Measurements from ENCODE around the gene TNFRSF12A. TPM values are rescaled to one million over a fixed set of nuclear protein-coding genes. Genes with fewer than 3 reads are reported as not detected.

The TNFRSF12A gene
- total RNA-seq, result 10 to 100 TPM; 12.6 to 76.2 (median 24.0) TPM

DNA sequence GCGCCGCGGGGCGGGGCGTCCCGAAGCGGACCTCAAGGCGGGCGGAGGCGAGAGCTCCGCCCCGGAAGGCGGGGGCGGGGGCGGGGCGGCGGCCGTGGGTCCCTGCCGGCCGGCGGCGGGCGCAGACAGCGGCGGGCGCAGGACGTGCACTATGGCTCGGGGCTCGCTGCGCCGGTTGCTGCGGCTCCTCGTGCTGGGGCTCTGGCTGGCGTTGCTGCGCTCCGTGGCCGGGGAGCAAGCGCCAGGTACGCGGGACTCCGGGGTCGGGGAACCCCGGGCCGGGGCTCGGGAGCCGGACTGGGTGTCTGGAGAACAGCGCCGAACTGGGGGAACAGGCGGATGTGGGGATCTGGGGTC is at the start of gene TNFRSF12A:
Gene TNFRSF12A, plus strand, starts transcription at position 122 of the 357 bp plus-strand sequence. Its CDS starts 30 bp downstream, at position 152.
- Histone ChIP-seq H3K4me1 (peaks cover 0 to 18% of the 10 kb centered on the region in 2 donors), H3K36me3 (no peaks in the 10 kb centered on the region), H3K9me3 (no peaks in the 10 kb centered on the region), H3K4me3 (peak within 1 kb of the TSS; percentile 51 to 78), H3K27me3 (peaks cover 9 to 12% of the 10 kb centered on the region in 2 donors), H3K27ac (peak within 1 kb of the TSS; percentile 94 to 95)
- TF ChIP-seq POLR2A (IDR thresholded peaks at IDR 0.05) (peak; percentile 76 to 90), CTCF (IDR thresholded peaks at IDR 0.05) (peak in 2 of 4 experiments; percentile 19 to 28)
- intact Hi-C loops (cut with DNase I; ENCODE audit: low total_unique reads), result no loop called here
- DNase-seq, result peak; percentile 68 to 80

- H3K4me3 ChIP-seq, result no peak overlapping the region
- no peak overlapping the region for H3K27ac ChIP-seq
- H3K36me3 ChIP-seq, result no peaks in the 10 kb centered on the region
- H3K27me3 ChIP-seq, result peaks cover 9 to 13% of the 10 kb centered on the region in 2 donors
- H3K9me3 ChIP-seq, result no peaks in the 10 kb centered on the region
- intact Hi-C loops (cut with DNase I; ENCODE audit: low total_unique reads), result no loop called here
- DNase-seq, result no peak
- TF ChIP-seq CTCF (IDR thresholded peaks at IDR 0.05) (no peak), POLR2A (IDR thresholded peaks at IDR 0.05) (no peak)
- H3K4me1 ChIP-seq, result peaks cover 0 to 23% of the 10 kb centered on the region in 2 donors
Observed at GRCh38 chr16:2970563-2970962, 49.6 kb upstream of the TNFRSF12A start.

DNA sequence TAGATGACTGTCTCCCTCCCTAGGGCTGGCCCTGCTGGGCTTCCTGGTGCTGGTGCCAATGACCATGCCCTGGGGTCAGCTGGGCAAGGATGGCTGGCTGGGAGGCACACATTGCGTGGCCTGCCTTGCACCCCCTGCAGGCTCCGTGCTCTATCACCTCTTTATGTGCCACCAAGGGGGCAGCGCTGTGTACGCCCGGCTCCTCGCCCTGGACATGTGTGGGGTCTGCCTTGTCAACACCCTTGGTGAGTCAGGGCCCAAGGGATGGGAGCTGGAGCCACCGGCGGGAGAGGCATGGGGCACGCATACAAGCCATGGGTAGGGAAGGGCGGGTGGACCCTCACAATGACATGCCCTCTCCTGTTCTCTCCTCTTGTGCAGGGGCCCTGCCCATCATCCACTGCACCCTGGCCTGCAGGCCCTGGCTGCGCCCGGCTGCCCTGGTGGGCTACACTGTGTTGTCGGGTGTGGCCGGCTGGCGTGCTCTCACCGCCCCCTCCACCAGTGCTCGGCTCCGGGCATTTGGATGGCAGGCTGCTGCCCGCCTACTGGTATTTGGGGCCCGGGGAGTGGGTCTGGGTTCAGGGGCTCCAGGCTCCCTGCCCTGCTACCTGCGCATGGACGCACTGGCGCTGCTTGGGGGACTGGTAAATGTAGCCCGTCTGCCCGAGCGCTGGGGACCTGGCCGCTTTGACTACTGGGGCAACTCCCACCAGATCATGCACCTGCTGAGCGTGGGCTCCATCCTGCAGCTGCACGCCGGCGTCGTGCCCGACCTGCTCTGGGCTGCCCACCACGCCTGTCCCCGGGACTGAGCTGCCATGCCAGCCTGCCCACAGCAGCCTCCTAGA is 48.8 kb upstream of the TNFRSF12A start:
- no peak overlapping the region for H3K4me3 ChIP-seq
- intact Hi-C loops (cut with DNase I; ENCODE audit: low total_unique reads), result no loop called here
- no peaks in the 10 kb centered on the region for H3K36me3 ChIP-seq
- TF ChIP-seq POLR2A (IDR thresholded peaks at IDR 0.05), result no peak
- TF ChIP-seq CTCF (IDR thresholded peaks at IDR 0.05), result no peak
- H3K27ac ChIP-seq, result no peak overlapping the region
- H3K27me3 ChIP-seq, result peaks cover 4 to 13% of the 10 kb centered on the region in 2 donors
- H3K9me3 ChIP-seq, result no peaks in the 10 kb centered on the region
- peaks cover 0 to 23% of the 10 kb centered on the region in 2 donors for H3K4me1 ChIP-seq
- no peak for DNase-seq

- Histone ChIP-seq H3K36me3 (no peaks in the 10 kb centered on the region), H3K4me3 (no peak overlapping the region), H3K27ac (no peak overlapping the region), H3K4me1 (peaks cover 0 to 23% of the 10 kb centered on the region in 2 donors), H3K9me3 (no peaks in the 10 kb centered on the region), H3K27me3 (peaks cover 0 to 9% of the 10 kb centered on the region in 2 donors)
- no peak for DNase-seq
- intact Hi-C loops (cut with DNase I; ENCODE audit: low total_unique reads), result no loop called here
- TF ChIP-seq CTCF (IDR thresholded peaks at IDR 0.05) (no peak), POLR2A (IDR thresholded peaks at IDR 0.05) (no peak)
Observed at GRCh38 chr16:2971985-2972784, 48.0 kb upstream of the TNFRSF12A start.

DNA sequence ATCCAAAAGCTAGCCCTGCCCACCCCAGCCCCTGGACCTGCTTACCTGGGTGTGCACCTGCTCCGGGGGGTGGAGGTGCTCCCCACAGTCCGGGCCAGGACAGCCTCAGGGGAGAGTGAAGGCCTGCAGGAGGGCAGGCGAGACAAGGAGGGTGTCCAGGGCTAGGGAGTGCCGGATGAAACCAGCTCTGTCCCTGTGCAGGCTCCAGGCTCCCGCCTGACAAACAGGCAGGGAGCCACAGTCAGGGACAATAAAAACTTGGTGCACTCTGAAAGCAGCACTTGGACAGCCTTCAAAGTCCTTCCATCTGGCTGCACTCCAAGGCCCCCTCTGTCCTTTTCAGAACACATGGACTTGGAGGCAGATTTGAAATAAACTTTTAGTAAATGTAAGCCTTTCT is 47.1 kb upstream of the TNFRSF12A start:
- no peaks in the 10 kb centered on the region for H3K36me3 ChIP-seq
- peaks cover 0 to 23% of the 10 kb centered on the region in 2 donors for H3K4me1 ChIP-seq
- H3K27ac ChIP-seq, result no peak overlapping the region
- H3K4me3 ChIP-seq, result no peak overlapping the region
- TF ChIP-seq CTCF (IDR thresholded peaks at IDR 0.05) (no peak), POLR2A (IDR thresholded peaks at IDR 0.05) (no peak)
- peaks cover 0 to 9% of the 10 kb centered on the region in 2 donors for H3K27me3 ChIP-seq
- intact Hi-C loops (cut with DNase I; ENCODE audit: low total_unique reads), result no loop called here
- no peak for DNase-seq
- H3K9me3 ChIP-seq, result no peaks in the 10 kb centered on the region
